Measurements from ENCODE around the gene ZSCAN10.
A peak's percentile ranks its signal among the peaks of the same experiment; 100 is the strongest.

Gene ZSCAN10

DNA sequence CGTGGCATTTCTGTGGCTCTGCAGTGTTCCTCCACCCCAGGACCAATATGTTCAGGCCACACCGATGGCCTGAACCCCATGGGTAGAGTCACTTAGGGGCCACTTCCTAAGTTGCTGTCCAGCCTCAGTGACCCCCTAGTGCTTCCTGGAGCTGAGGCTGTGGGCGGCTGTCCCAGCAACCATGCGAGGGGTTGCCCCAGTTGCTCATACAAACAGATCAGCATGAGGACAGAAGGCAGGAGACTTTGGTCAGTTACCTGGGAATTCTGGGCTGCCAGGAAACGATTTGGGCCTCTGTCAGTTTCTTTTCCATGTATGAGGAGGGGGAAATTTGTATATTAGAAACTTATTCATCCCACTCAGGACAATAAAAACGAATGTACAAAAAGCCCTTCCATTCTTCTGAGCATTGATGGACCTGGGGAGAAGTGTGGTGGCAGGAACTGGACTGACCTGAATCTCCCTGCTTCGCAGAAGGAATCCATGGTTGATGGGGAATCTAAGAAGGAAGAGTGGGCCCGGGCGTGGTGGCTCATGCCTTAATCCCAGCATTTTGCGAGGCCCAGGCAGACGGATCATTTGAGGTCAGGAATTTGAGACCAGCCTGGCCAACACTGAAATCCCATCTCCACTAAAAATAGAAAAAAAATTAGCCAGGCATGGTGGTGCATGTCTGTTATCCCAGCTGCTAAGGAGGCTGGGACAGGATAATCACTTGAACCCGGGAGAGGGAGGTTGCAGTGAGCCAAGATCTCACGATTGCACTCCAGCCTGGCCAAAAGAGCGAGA, 38.6 kb downstream of the ZSCAN10 start:
- no peak overlapping the region for H3K4me3 ChIP-seq (ENCODE audit: control insufficient read depth, low read depth, low read length)
- no peak for DNase-seq (ENCODE audit: low read depth)
- TF ChIP-seq, protein P1, sequence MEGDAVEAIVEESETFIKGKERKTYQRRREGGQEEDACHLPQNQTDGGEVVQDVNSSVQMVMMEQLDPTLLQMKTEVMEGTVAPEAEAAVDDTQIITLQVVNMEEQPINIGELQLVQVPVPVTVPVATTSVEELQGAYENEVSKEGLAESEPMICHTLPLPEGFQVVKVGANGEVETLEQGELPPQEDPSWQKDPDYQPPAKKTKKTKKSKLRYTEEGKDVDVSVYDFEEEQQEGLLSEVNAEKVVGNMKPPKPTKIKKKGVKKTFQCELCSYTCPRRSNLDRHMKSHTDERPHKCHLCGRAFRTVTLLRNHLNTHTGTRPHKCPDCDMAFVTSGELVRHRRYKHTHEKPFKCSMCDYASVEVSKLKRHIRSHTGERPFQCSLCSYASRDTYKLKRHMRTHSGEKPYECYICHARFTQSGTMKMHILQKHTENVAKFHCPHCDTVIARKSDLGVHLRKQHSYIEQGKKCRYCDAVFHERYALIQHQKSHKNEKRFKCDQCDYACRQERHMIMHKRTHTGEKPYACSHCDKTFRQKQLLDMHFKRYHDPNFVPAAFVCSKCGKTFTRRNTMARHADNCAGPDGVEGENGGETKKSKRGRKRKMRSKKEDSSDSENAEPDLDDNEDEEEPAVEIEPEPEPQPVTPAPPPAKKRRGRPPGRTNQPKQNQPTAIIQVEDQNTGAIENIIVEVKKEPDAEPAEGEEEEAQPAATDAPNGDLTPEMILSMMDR (conservative IDR thresholded peaks at IDR 0.05; ENCODE audit: control insufficient read depth, insufficient read depth, low read depth, low read length): no peak

GRCh38 chr16:3059723-3060242, 39.3 kb downstream of the ZSCAN10 start:
- TF ChIP-seq, protein P1 (conservative IDR thresholded peaks at IDR 0.05; ENCODE audit: control insufficient read depth, insufficient read depth, low read depth, low read length): no peak
- peak overlapping the region; percentile 41 for H3K4me3 ChIP-seq (ENCODE audit: control insufficient read depth, low read depth, low read length)
- DNase-seq (ENCODE audit: low read depth): no peak

DNA sequence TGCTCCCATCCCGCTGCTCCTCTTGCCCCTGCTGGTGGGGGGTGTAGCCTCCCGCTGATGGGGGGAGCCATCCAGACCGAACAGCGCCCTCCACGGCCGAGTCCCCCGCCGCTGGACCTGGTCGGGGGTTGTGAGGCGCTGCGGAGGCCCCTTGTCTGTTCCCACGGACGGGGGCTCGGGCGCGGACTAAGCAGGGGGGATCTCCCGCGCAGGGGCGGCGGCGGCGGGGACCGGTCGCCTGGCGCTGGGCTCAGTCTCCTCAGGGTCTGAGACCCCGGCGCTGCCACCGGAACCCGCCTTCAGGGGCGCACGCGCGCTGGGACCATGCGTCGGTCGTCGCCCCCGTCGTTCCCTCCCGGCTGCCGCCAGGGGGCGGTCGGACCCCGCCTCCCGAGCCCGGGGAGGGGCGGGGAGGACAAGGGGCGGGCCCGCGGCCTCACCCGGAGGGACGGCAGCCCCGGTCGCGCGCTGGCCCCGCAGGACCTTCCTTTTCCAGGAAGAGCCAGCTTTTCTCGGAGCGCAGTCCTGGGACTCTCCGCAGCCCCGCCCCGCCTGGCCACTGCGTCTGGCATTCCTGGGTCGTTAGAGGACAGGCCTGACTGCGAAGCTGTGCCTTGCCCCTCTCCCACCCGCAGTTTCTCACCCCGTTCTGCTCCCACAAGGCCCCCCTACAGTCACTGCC, 39.9 kb downstream of the ZSCAN10 start:
- TF ChIP-seq, protein P1 (conservative IDR thresholded peaks at IDR 0.05; ENCODE audit: control insufficient read depth, insufficient read depth, low read depth, low read length): no peak
- H3K4me3 ChIP-seq (ENCODE audit: control insufficient read depth, low read depth, low read length): peak overlapping the region; percentile 66
- peak; percentile 68 for DNase-seq (ENCODE audit: low read depth)

DNA sequence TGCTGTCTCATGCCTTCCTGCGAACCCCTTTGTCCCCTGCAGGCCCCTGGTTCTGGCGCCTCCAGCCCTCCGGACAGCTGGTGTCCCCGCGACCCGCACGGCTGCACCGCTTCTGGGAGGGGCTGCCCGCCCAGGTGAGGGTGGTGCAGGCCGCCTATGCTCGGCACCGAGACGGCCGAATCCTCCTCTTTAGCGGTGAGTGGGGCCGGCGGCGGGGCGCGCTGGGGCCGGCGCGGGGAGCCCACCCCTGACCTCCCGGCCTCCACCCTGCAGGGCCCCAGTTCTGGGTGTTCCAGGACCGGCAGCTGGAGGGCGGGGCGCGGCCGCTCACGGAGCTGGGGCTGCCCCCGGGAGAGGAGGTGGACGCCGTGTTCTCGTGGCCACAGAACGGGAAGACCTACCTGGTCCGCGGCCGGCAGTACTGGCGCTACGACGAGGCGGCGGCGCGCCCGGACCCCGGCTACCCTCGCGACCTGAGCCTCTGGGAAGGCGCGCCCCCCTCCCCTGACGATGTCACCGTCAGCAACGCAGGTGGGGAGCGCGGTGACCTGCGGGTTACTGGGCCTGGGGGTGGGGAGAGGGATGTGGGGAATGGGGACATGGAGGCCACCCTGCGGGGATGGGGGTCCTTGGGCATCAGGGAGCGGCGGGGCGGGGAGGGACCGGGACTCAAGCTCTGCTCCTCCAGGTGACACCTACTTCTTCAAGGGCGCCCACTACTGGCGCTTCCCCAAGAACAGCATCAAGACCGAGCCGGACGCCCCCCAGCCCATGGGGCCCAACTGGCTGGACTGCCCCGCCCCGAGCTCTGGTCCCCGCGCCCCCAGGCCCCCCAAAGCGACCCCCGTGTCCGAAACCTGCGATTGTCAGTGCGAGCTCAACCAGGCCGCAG, 40.7 kb downstream of the ZSCAN10 start:
- H3K4me3 ChIP-seq (ENCODE audit: control insufficient read depth, low read depth, low read length): peak overlapping the region; percentile 66
- TF ChIP-seq, protein P1 (conservative IDR thresholded peaks at IDR 0.05; ENCODE audit: control insufficient read depth, insufficient read depth, low read depth, low read length): no peak
- DNase-seq (ENCODE audit: low read depth): peak; percentile 16

- TF ChIP-seq, protein P1 (conservative IDR thresholded peaks at IDR 0.05; ENCODE audit: control insufficient read depth, insufficient read depth, low read depth, low read length): no peak
- H3K4me3 ChIP-seq (ENCODE audit: control insufficient read depth, low read depth, low read length): no peak overlapping the region
- no peak for DNase-seq (ENCODE audit: low read depth)
Observed at GRCh38 chr16:3057181-3058138, 41.6 kb downstream of the ZSCAN10 start.
